Kidney tubule cell (primary cell): Measurements from ENCODE around the gene GZMH.
A peak's percentile ranks its signal among the peaks of the same experiment; 100 is the strongest.
"Not testable (repeated sequence)": the region's sequence is repeated elsewhere in the genome, so short reads cannot be mapped to it uniquely, and the experiment has no call there.

ENCODE experiments used
- DNase-seq: peaks from one replicate; pipeline ENCODE4 v3.0.0-alpha.2; 2018; ENCODE audit warnings: low spot score

GZMH gene

GRCh38 chr14:24595073-24595808 is 14.2 kb downstream of the GZMH start:
- peak; percentile 3 for DNase-seq

GRCh38 chr14:24591004-24591403 is 18.5 kb downstream of the GZMH start:
- not testable (repeated sequence) for DNase-seq

GRCh38 chr14:24584402-24584801 is 25.1 kb downstream of the GZMH start:
- DNase-seq = not testable (repeated sequence)

GRCh38 chr14:24578558-24578957 is 30.9 kb downstream of the GZMH start:
- no peak for DNase-seq

- DNase-seq = no peak
Observed at GRCh38 chr14:24576771-24577170, 32.7 kb downstream of the GZMH start.

GRCh38 chr14:24576182-24576581 is 33.3 kb downstream of the GZMH start, which contains the start of gene CTSG:
TSS of gene CTSG (minus strand) at chr14:24576250. CDS start at chr14:24576223, 27 bp downstream.
- DNase-seq = no peak

GRCh38 chr14:24574206-24574774 is 35.2 kb downstream of the GZMH start:
- DNase-seq = no peak

- DNase-seq = no peak
Observed at GRCh38 chr14:24566318-24566717, 43.2 kb downstream of the GZMH start.

GRCh38 chr14:24565766-24566165 is 43.7 kb downstream of the GZMH start:
- no peak for DNase-seq

- DNase-seq = no peak
Observed at GRCh38 chr14:24563505-24563904, 46.0 kb downstream of the GZMH start.

GRCh38 chr14:24556756-24557155 is 52.7 kb downstream of the GZMH start:
- DNase-seq = peak; percentile 78
